ENCODE measurements around the gene RPL29.

RPL29 gene

GRCh38 chr3:51971350-51971749 is 24.3 kb downstream of the RPL29 start:
- DNase-seq (ENCODE audit: insufficient read length, low spot score) (no peak), FAIRE-seq (no peak)
- TF ChIP-seq CTCF (IDR thresholded peaks at IDR 0.05; ENCODE audit: insufficient read depth, missing control alignments) = no peak

GRCh38 chr3:51970606-51971300 is 24.9 kb downstream of the RPL29 start:
- DNase-seq (ENCODE audit: insufficient read length, low spot score) (no peak), FAIRE-seq (no peak)

GRCh38 chr3:51969841-51970240 is 25.9 kb downstream of the RPL29 start:
- no peak for TF ChIP-seq CTCF (IDR thresholded peaks at IDR 0.05; ENCODE audit: insufficient read depth, missing control alignments)
- DNase-seq (ENCODE audit: insufficient read length, low spot score) (no peak), FAIRE-seq (no peak)

More at GRCh38 chr3:51970606-51971300, 24.9 kb downstream of the RPL29 start:
- TF ChIP-seq CTCF (IDR thresholded peaks at IDR 0.05; ENCODE audit: insufficient read depth, missing control alignments) = no peak

GRCh38 chr3:51968883-51969678 is 26.6 kb downstream of the RPL29 start:
- no peak for TF ChIP-seq CTCF (IDR thresholded peaks at IDR 0.05; ENCODE audit: insufficient read depth, missing control alignments)
- peak; percentile 38 for FAIRE-seq
- DNase-seq (ENCODE audit: insufficient read length, low spot score) = no peak

- FAIRE-seq (no peak), DNase-seq (ENCODE audit: insufficient read length, low spot score) (no peak)
- TF ChIP-seq CTCF (IDR thresholded peaks at IDR 0.05; ENCODE audit: insufficient read depth, missing control alignments) = no peak
These were observed 27.4 kb downstream of the RPL29 start for GRCh38 chr3:51968170-51968775.

GRCh38 chr3:51967384-51968169 is 28.1 kb downstream of the RPL29 start, which contains the start of gene PCBP4:
Gene PCBP4 (minus strand): TSS chr3:51967454. CDS start chr3:51961240, 6,214 bp downstream.
- TF ChIP-seq CTCF (IDR thresholded peaks at IDR 0.05; ENCODE audit: insufficient read depth, missing control alignments) = no peak
- FAIRE-seq = no peak
- no peak for DNase-seq (ENCODE audit: insufficient read length, low spot score)

All from D721Med (cell line).